Ovary (tissue), 3 donors: ENCODE results near the gene TRDMT1.

Experiments used
- EP300 ChIP-seq: sonication (generic); formaldehyde crosslinking; IDR thresholded peaks from one replicate; pipeline ENCODE4 v1.6.1; 2017; ENCODE audit warnings: antibody characterized with exemption
- POLR2A ChIP-seq: fragments of 450-650 bp; IDR thresholded peaks from one replicate; pipeline ENCODE4 v1.6.1; 2017; ENCODE audit warnings: antibody characterized with exemption, mild to moderate bottlenecking, moderate library complexity
- TF ChIP-seq, protein P1 (sequence below), 3 donors: fragments of 450-650 bp in 2 of 3; fragments of 200-600 bp in 1 of 3; IDR thresholded peaks; one replicate each; pipeline versions ENCODE4 v1.5.1 to v1.8.0; 2016 to 2022; ENCODE audit warnings: antibody characterized with exemption in 3 of 3, mild to moderate bottlenecking in 1 of 3
- donor health status: DM: no; HTN: no; CAD: no.

DNA sequence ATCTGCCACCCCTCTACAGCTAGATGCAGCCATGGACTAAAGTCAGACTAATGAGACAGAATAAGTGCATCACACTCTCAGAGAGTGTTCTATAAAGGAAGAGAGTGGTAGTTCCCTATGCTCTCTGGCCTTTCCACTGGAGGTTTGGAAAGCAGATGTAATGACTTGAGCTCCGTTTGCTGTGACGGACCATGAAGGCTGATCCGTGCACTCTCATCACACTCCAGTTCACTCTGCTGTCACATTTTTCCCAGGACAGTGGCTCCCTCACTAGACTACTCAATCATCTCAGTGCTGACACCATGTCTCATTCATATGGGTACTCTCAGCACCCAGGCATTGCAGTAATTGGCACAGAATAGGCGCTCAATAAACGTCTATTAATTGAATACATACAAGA, 20.4 kb downstream of the TRDMT1 start:
- TF ChIP-seq, protein P1, sequence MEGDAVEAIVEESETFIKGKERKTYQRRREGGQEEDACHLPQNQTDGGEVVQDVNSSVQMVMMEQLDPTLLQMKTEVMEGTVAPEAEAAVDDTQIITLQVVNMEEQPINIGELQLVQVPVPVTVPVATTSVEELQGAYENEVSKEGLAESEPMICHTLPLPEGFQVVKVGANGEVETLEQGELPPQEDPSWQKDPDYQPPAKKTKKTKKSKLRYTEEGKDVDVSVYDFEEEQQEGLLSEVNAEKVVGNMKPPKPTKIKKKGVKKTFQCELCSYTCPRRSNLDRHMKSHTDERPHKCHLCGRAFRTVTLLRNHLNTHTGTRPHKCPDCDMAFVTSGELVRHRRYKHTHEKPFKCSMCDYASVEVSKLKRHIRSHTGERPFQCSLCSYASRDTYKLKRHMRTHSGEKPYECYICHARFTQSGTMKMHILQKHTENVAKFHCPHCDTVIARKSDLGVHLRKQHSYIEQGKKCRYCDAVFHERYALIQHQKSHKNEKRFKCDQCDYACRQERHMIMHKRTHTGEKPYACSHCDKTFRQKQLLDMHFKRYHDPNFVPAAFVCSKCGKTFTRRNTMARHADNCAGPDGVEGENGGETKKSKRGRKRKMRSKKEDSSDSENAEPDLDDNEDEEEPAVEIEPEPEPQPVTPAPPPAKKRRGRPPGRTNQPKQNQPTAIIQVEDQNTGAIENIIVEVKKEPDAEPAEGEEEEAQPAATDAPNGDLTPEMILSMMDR (IDR thresholded peaks at IDR 0.05) = no peak
- no peak for TF ChIP-seq POLR2A
- no peak for TF ChIP-seq EP300
